Measurements from ENCODE around the gene APOC3.

DNA sequence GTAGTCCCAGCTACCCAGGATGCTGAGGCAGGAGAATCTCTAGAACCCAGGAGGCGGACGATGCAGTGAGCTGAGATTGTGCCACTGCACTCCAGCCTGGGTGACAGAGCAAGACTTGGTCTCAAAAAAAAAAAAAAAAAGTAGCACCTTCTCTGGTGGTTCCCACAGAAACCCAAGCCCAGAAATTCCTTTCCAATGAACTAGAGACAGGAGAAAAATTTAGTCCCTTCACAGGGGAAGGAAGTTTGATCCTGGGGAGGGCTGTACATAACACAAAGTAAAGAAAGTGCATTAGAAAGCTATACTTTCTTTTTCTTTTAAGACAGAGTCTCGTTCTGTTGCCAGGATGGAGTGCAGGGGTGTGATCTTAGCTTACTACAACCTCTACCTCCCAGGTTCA, 33.2 kb downstream of the APOC3 start:
- no peak for TF ChIP-seq SP1 (IDR thresholded peaks at IDR 0.05; ENCODE audit: low read depth)
- no peak for TF ChIP-seq CEBPB (IDR thresholded peaks at IDR 0.05; ENCODE audit: low read depth)
- TF ChIP-seq POLR2A (IDR thresholded peaks at IDR 0.05; ENCODE audit: borderline replicate concordance, extremely low read depth, insufficient read depth, insufficient read length): no peak
- TF ChIP-seq CTCF (IDR thresholded peaks at IDR 0.05 in 2 of 3, conservative IDR thresholded peaks at IDR 0.05 in 1 of 3; ENCODE audit: borderline replicate concordance in 1 of 3, insufficient read depth in 1 of 3, low read depth in 2 of 3, low read length in 2 of 3): no peak
- no peak for TF ChIP-seq ZBTB33 (IDR thresholded peaks at IDR 0.05; ENCODE audit: extremely low read depth, insufficient replicate concordance, low read length)
- no peak for TF ChIP-seq EZH2 (IDR thresholded peaks at IDR 0.05)
- TF ChIP-seq POLR2AphosphoS5 (IDR thresholded peaks at IDR 0.05; ENCODE audit: low read depth, low read length): no peak
- TF ChIP-seq RAD21 (IDR thresholded peaks at IDR 0.05; ENCODE audit: low read depth): no peak
- no peak for TF ChIP-seq MAX (IDR thresholded peaks at IDR 0.05)
- TF ChIP-seq ATF3 (IDR thresholded peaks at IDR 0.05): no peak
- TF ChIP-seq ZNF274 (IDR thresholded peaks at IDR 0.05; ENCODE audit: low read depth, low read length): no peak
- TF ChIP-seq EZH2phosphoT487 (IDR thresholded peaks at IDR 0.05; ENCODE audit: borderline replicate concordance): no peak

Measured in HCT116 (cell line).